Neutrophil (primary cell): ENCODE data around the gene CIITA.
"Not testable (repeated sequence)": the region's sequence is repeated elsewhere in the genome, so short reads cannot be mapped to it uniquely, and the experiment has no call there.

Experiments
- H3K27ac ChIP-seq: fragments of 200-600 bp; sonication (generic); 2 replicates; pipeline ENCODE4 v1.5.1; 2016; ENCODE audit warnings: mild to moderate bottlenecking, moderate library complexity
- H3K27me3 ChIP-seq: fragments of 200-600 bp; sonication (generic); 2 replicates; pipeline ENCODE4 v1.6.0; 2016; ENCODE audit warnings: mild to moderate bottlenecking
- H3K36me3 ChIP-seq: fragments of 200-600 bp; sonication (generic); 2 replicates; pipeline ENCODE4 v1.5.1; 2017
- H3K4me1 ChIP-seq, 2 experiments: fragments of 200-600 bp in 1 of 2; sonication (generic) in 1 of 2; 1 replicate in 1 of 2; 2 replicates in 1 of 2; pipeline versions ENCODE4 v1.5.1 to v1.6.1; 2013 to 2016; ENCODE audit warnings: low read depth in 1 of 2, low read length in 1 of 2, mild to moderate bottlenecking in 1 of 2, moderate library complexity in 1 of 2; ENCODE audit not compliant: control insufficient read depth in 1 of 2, insufficient read depth in 1 of 2
- H3K4me3 ChIP-seq, 2 experiments: fragments of 200-600 bp in 1 of 2; sonication (generic) in 1 of 2; 1 replicate in 1 of 2; 2 replicates in 1 of 2; pipeline ENCODE4 v1.5.1; 2013 to 2016; ENCODE audit warnings: low read depth in 1 of 2, low read length in 1 of 2, mild to moderate bottlenecking in 1 of 2, moderate library complexity in 1 of 2
- H3K9me3 ChIP-seq: fragments of 200-600 bp; sonication (generic); 2 replicates; pipeline ENCODE4 v1.5.1; 2016
- CTCF ChIP-seq: fragments of 200-600 bp; sonication (generic); IDR thresholded peaks from 2 replicates; pipeline ENCODE4 v1.5.1; 2016; ENCODE audit warnings: antibody characterized with exemption

The CIITA gene

GRCh38 chr16:10941127-10941933 lies 64.3 kb downstream of the CIITA start:
- H3K27me3 ChIP-seq: peaks cover 6% of the 10 kb centered on the region
- H3K4me3 ChIP-seq: peak overlapping the region; percentile 76 to 84
- peak overlapping the region; percentile 23 for H3K27ac ChIP-seq
- no peaks in the 10 kb centered on the region for H3K36me3 ChIP-seq
- H3K9me3 ChIP-seq: no peaks in the 10 kb centered on the region
- no peak for TF ChIP-seq CTCF
- H3K4me1 ChIP-seq: peaks cover 64 to 96% of the 10 kb centered on the region in 2 experiments

- not testable (repeated sequence) for H3K9me3 ChIP-seq, H3K36me3 ChIP-seq, H3K27me3 ChIP-seq
- Histone ChIP-seq H3K27ac (peak overlapping the region; percentile 50), H3K4me3 (peak overlapping the region; percentile 76 to 84), H3K4me1 (peaks cover 64 to 90% of the 10 kb centered on the region in 2 experiments)
These were observed 64.9 kb downstream of the CIITA start for GRCh38 chr16:10941935-10942351.

GRCh38 chr16:10942352-10943063 lies 65.5 kb downstream of the CIITA start, which contains the start of gene DEXI:
Gene DEXI (minus strand): TSS chr16:10942468. CDS start chr16:10942005, 463 bp downstream.
- TF ChIP-seq CTCF: peak; percentile 46
- peaks cover 6% of the 10 kb centered on the region for H3K27me3 ChIP-seq
- no peaks in the 10 kb centered on the region for H3K36me3 ChIP-seq
- peaks cover 64 to 85% of the 10 kb centered on the region in 2 experiments for H3K4me1 ChIP-seq
- H3K4me3 ChIP-seq: peak within 1 kb of the TSS; percentile 76 to 84
- peak within 1 kb of the TSS; percentile 50 for H3K27ac ChIP-seq
- no peaks in the 10 kb centered on the region for H3K9me3 ChIP-seq

- Histone ChIP-seq H3K9me3 (no peaks in the 10 kb centered on the region), H3K27ac (no peak overlapping the region), H3K4me3 (peak overlapping the region; percentile 76 to 84), H3K4me1 (peaks cover 62 to 80% of the 10 kb centered on the region in 2 experiments), H3K27me3 (peaks cover 6% of the 10 kb centered on the region), H3K36me3 (no peaks in the 10 kb centered on the region)
- no peak for TF ChIP-seq CTCF
These were observed 66.0 kb downstream of the CIITA start for GRCh38 chr16:10943064-10943353.

- no peaks in the 10 kb centered on the region for H3K9me3 ChIP-seq
- peak; percentile 66 for TF ChIP-seq CTCF
- H3K27me3 ChIP-seq: peaks cover 6% of the 10 kb centered on the region
- no peaks in the 10 kb centered on the region for H3K36me3 ChIP-seq
- peak within 1 kb of the TSS; percentile 79 for H3K27ac ChIP-seq
- H3K4me3 ChIP-seq: peak within 1 kb of the TSS; percentile 70 to 94
- H3K4me1 ChIP-seq: peaks cover 70 to 80% of the 10 kb centered on the region in 2 experiments
These were observed 67.5 kb downstream of the CIITA start, which contains the start of gene CLEC16A for GRCh38 chr16:10944249-10945064. Gene CLEC16A (plus strand): TSS chr16:10944564. CDS start chr16:10944718, 154 bp downstream.
